Panc1 (cell line): ENCODE data around the gene SQOR.

Experiments used
- POLR2AphosphoS5 ChIP-seq: IDR thresholded peaks from 2 replicates; pipeline ENCODE4 v1.6.1; 2012; ENCODE audit warnings: mild to moderate bottlenecking, low read depth, low read length, moderate library complexity
- SIN3A ChIP-seq: IDR thresholded peaks from 2 replicates; pipeline ENCODE4 v1.6.1; 2012; ENCODE audit warnings: low read depth, mild to moderate bottlenecking, low read length, moderate library complexity, borderline replicate concordance; ENCODE audit not compliant: insufficient read depth
- TCF7L2 ChIP-seq: IDR thresholded peaks from 2 replicates; pipeline ENCODE4 v1.6.1; 2011; ENCODE audit warnings: mild to moderate bottlenecking, low read depth, low read length, inconsistent platforms
- TF ChIP-seq, protein P1 (sequence below): fragments of 450-650 bp; IDR thresholded peaks from 2 replicates; pipeline ENCODE4 v1.5.1; 2017; ENCODE audit warnings: mild to moderate bottlenecking
- TF ChIP-seq, protein P2 (sequence below), 2 experiments: IDR thresholded peaks; 2 replicates each; pipeline ENCODE4 v1.6.1; 2011 to 2012; ENCODE audit warnings: low read depth in 2 of 2, control low read depth in 1 of 2, low read length in 1 of 2, mild to moderate bottlenecking in 1 of 2, moderate library complexity in 1 of 2; ENCODE audit not compliant: insufficient read depth in 1 of 2

DNA sequence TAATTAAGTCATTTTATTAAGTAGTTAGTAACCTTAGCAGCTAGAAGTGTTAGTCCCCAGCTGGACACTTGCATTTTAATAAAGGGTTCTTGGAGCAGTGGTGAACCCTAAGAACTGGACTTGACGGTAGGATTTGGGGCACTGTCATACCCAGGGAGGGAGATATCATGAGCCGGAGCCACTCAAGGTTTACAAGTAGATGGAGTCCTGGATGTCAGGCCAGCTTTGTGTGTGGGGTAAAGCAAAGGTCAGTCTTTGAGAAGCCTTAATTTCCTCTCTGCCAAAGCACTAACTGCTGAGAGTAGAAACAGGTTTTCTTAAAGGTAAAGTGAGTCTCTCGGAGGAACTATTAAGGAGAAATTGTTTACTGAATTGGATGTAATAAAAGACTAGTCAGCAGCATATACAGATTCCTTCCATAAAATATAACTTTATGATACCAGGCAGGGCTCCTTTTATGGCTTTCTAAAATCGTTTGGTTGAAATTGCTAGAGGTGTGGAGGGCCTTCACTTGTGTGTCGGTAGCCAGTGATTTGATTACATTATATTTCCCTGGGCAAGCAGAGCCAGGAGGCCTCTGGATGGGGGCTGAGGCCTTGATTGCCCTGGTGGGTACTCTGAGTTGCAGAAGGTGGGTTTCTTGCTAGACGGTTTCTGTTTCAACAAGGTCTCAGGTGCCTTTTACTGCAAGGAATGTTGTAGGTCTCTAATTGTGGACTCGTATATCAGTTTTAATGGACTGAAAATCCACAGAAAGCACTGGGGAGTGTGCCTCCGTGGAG lies 23.1 kb downstream of the SQOR start:
- TF ChIP-seq POLR2AphosphoS5, result no peak
- TF ChIP-seq, protein P1, sequence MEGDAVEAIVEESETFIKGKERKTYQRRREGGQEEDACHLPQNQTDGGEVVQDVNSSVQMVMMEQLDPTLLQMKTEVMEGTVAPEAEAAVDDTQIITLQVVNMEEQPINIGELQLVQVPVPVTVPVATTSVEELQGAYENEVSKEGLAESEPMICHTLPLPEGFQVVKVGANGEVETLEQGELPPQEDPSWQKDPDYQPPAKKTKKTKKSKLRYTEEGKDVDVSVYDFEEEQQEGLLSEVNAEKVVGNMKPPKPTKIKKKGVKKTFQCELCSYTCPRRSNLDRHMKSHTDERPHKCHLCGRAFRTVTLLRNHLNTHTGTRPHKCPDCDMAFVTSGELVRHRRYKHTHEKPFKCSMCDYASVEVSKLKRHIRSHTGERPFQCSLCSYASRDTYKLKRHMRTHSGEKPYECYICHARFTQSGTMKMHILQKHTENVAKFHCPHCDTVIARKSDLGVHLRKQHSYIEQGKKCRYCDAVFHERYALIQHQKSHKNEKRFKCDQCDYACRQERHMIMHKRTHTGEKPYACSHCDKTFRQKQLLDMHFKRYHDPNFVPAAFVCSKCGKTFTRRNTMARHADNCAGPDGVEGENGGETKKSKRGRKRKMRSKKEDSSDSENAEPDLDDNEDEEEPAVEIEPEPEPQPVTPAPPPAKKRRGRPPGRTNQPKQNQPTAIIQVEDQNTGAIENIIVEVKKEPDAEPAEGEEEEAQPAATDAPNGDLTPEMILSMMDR, result no peak
- TF ChIP-seq TCF7L2, result no peak
- no peak for TF ChIP-seq SIN3A
- TF ChIP-seq, protein P2, sequence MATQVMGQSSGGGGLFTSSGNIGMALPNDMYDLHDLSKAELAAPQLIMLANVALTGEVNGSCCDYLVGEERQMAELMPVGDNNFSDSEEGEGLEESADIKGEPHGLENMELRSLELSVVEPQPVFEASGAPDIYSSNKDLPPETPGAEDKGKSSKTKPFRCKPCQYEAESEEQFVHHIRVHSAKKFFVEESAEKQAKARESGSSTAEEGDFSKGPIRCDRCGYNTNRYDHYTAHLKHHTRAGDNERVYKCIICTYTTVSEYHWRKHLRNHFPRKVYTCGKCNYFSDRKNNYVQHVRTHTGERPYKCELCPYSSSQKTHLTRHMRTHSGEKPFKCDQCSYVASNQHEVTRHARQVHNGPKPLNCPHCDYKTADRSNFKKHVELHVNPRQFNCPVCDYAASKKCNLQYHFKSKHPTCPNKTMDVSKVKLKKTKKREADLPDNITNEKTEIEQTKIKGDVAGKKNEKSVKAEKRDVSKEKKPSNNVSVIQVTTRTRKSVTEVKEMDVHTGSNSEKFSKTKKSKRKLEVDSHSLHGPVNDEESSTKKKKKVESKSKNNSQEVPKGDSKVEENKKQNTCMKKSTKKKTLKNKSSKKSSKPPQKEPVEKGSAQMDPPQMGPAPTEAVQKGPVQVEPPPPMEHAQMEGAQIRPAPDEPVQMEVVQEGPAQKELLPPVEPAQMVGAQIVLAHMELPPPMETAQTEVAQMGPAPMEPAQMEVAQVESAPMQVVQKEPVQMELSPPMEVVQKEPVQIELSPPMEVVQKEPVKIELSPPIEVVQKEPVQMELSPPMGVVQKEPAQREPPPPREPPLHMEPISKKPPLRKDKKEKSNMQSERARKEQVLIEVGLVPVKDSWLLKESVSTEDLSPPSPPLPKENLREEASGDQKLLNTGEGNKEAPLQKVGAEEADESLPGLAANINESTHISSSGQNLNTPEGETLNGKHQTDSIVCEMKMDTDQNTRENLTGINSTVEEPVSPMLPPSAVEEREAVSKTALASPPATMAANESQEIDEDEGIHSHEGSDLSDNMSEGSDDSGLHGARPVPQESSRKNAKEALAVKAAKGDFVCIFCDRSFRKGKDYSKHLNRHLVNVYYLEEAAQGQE (IDR thresholded peaks at IDR 0.05; ENCODE audit: insufficient read depth in 1 of 2, low read depth in 2 of 2, low read length in 1 of 2), result no peak
